Activated naive CD8-positive, alpha-beta T cell treated with anti-CD3 and anti-CD28 coated beads, Interleukin-2, amount 50 U/mL, for 24 hours (primary cell): ENCODE measurements around the gene CDY1B.
"Not testable (repeated sequence)": the region's sequence is repeated elsewhere in the genome, so short reads cannot be mapped to it uniquely, and the experiment has no call there.

ENCODE experiments used
- ATAC-seq: fragments of 150-1000 bp; cut with Tn5 transposase; one replicate; pipeline ENCODE4 v1.10.0; 2021
- DNase-seq: peaks from one replicate; pipeline ENCODE4 v3.0.0; 2021
- H3K27ac Mint-ChIP-seq: one replicate; pipeline ENCODE4 v1.8.0; 2021; ENCODE audit warnings: mild to moderate bottlenecking, mixed read lengths
- H3K27me3 Mint-ChIP-seq: one replicate; pipeline ENCODE4 v1.8.0; 2021; ENCODE audit warnings: mixed read lengths
- H3K36me3 Mint-ChIP-seq: one replicate; pipeline ENCODE4 v1.8.0; 2021; ENCODE audit warnings: low read depth, mixed read lengths
- H3K4me1 Mint-ChIP-seq: one replicate; pipeline ENCODE4 v1.8.0; 2021; ENCODE audit warnings: mixed read lengths
- H3K4me3 Mint-ChIP-seq: one replicate; pipeline ENCODE4 v1.8.0; 2021; ENCODE audit warnings: mild to moderate bottlenecking, moderate library complexity, mixed read lengths
- H3K9me3 Mint-ChIP-seq: one replicate; pipeline ENCODE4 v1.8.0; 2021; ENCODE audit warnings: mixed read lengths

CDY1B gene, protein sequence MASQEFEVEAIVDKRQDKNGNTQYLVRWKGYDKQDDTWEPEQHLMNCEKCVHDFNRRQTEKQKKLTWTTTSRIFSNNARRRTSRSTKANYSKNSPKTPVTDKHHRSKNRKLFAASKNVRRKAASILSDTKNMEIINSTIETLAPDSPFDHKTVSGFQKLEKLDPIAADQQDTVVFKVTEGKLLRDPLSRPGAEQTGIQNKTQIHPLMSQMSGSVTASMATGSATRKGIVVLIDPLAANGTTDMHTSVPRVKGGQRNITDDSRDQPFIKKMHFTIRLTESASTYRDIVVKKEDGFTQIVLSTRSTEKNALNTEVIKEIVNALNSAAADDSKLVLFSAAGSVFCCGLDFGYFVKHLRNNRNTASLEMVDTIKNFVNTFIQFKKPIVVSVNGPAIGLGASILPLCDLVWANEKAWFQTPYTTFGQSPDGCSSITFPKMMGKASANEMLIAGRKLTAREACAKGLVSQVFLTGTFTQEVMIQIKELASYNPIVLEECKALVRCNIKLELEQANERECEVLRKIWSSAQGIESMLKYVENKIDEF

DNA sequence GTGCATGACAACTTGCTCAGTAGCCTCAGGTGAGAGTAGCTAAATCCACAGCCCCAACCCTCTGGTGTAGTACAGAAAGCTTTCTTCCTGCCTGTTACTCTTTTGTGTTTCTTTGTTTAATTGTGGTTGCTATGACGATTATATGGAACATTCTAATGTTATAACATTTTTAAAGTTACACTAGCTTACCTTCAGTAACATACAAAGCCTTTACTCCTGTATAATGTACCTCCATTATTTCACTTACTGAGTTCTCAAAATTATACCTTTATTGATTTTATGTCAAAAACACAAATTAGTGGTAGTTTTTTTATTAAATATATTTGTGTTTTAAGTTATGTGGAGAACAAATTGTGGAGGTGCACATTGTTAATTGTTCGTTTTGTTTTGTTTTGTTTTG is at the start of gene CDY1B:
Gene CDY1B (minus strand): TSS at position 101 of the 400 bp plus-strand sequence. CDS start 331 bp downstream, outside the sequence.
- H3K27me3 Mint-ChIP-seq, DNase-seq, H3K27ac Mint-ChIP-seq, H3K4me3 Mint-ChIP-seq, H3K4me1 Mint-ChIP-seq, ATAC-seq, H3K9me3 Mint-ChIP-seq, H3K36me3 Mint-ChIP-seq: not testable (repeated sequence)

GRCh38 chrY:24049525-24049924 is 1.7 kb upstream of the CDY1B start:
- DNase-seq, H3K9me3 Mint-ChIP-seq, H3K4me1 Mint-ChIP-seq, H3K27ac Mint-ChIP-seq, H3K36me3 Mint-ChIP-seq, H3K4me3 Mint-ChIP-seq, H3K27me3 Mint-ChIP-seq, ATAC-seq: not testable (repeated sequence)

- DNase-seq, H3K27me3 Mint-ChIP-seq, H3K27ac Mint-ChIP-seq, H3K36me3 Mint-ChIP-seq, H3K4me3 Mint-ChIP-seq, H3K9me3 Mint-ChIP-seq, ATAC-seq, H3K4me1 Mint-ChIP-seq: not testable (repeated sequence)
Measured at GRCh38 chrY:24043209-24043608, 4.6 kb downstream of the CDY1B start.

GRCh38 chrY:24039008-24039718 is 8.7 kb downstream of the CDY1B start:
- H3K4me1 Mint-ChIP-seq, H3K4me3 Mint-ChIP-seq, DNase-seq, H3K9me3 Mint-ChIP-seq, H3K36me3 Mint-ChIP-seq, ATAC-seq, H3K27me3 Mint-ChIP-seq, H3K27ac Mint-ChIP-seq: not testable (repeated sequence)

DNA sequence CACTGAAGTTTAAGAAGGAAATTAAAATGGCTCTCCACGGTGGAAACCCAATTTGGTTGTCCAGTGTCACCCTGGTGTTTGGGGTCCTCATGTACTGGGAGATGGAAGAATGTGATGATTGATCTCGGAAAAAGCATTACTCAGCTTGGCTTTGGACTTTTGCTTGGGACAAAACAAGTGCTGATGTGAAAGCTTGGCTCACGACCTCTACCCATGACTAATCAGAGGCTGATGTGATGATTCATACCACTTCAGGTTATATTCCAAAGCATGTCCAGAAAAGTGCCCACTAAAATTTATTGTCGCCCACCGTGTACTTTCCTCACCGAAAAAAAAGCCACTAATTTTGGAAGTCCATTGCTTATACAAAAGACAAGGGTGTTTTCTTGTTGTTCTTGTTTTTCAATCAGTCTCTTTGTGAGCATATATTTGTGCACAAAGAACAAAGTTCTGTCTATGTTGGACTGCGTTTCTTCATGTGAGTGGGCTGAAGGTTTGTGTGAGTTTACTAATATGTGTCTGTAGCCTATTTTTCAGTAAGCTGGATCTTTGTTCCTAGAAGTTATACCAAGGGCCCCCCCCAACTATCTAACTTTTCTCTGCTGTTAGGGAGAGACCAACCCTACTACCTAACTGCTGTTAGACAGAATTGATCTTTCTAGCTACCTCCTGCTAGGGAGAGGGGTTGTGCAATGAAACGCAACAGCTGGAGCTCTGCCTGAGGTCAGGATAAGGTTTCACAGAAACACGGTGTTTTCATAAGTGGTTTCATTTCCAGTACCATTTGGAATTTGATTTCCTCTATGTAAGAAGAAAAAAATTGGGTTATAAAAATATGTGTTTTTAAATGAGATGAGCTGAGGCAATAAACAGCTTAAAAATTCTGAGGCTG is 21.4 kb downstream of the CDY1B start:
- not testable (repeated sequence) for H3K27me3 Mint-ChIP-seq, H3K27ac Mint-ChIP-seq, H3K9me3 Mint-ChIP-seq, ATAC-seq, DNase-seq, H3K4me3 Mint-ChIP-seq, H3K36me3 Mint-ChIP-seq, H3K4me1 Mint-ChIP-seq
